ENCODE data around the gene IDH3A. TPM values are rescaled to one million over a fixed set of nuclear protein-coding genes. Genes with fewer than 3 reads are reported as not detected.

IDH3A gene
- total and polyA plus RNA-seq, 9 of the 15 experiments (the other 6 are each of a cell fraction or from before 2014, with no cell fraction given) = 37.4 to 249 (median 107) TPM

- Histone ChIP-seq H4K20me1 (replicated peaks; ENCODE audit: control insufficient read depth, insufficient read depth, low read length) (0 out of 2 replicates have a peak, but pooled peaks cover 3% of the 10 kb centered on the region), H3K4me2 (ENCODE audit: insufficient read depth, low read length) (no peak overlapping the region), H3K36me3 (ENCODE audit: control insufficient read depth, insufficient read depth, low read length) (no peaks in the 10 kb centered on the region), H3K4me1 (replicated peaks in 1 of 2; ENCODE audit: control insufficient read depth in 2 of 2, insufficient read depth in 2 of 2, low read length in 2 of 2) (peaks cover 20% of the 10 kb centered on the region in 2 experiments; a peak in 4 of 5 replicates), H3K79me2 (ENCODE audit: control insufficient read depth, insufficient read depth, low read length) (no peaks in the 10 kb centered on the region), H3K27me3 (ENCODE audit: control insufficient read depth in 2 of 2, insufficient read depth in 2 of 2, low read length in 2 of 2) (peaks cover 0 to 12% of the 10 kb centered on the region in 2 experiments; a peak in 2 of 5 replicates), H2AFZ (ENCODE audit: low read depth, low read length) (no peak overlapping the region), H3K4me3 (no peak overlapping the region), H3K27ac (ENCODE audit: extremely low read depth, low read depth, low read length) (no peak overlapping the region), H3K9ac (ENCODE audit: insufficient read depth in 1 of 2, low read depth in 2 of 2, low read length in 2 of 2) (no peak overlapping the region), H3K9me1 (ENCODE audit: control insufficient read depth, insufficient read depth, low read length) (no peaks in the 10 kb centered on the region), H3K9me3 (replicated peaks; ENCODE audit: control insufficient read depth, insufficient read depth, low read depth, low read length) (no peaks in the 10 kb centered on the region)
- no peak for ATAC-seq
- in situ Hi-C loops (cut with MboI) (no loop called here), intact Hi-C loops (cut with micrococcal nuclease) (no loop called here)
- POLR2A ChIA-PET = interaction anchor here (0.6 to 1.2 kb wide), 3 partner anchors 11 to 188 kb away, joined by 3 read pairs; no protein-coding TSS in a partner anchor
- no peak for DNase-seq (ENCODE audit: extremely low read depth in 1 of 4, low spot score in 3 of 4)
- peak; percentile 85 for TF ChIP-seq TFAP4 (CRISPR knock-in tag; IDR thresholded peaks at IDR 0.05; ENCODE audit: borderline replicate concordance)
- no peak for TF ChIP-seq STAT5A (IDR thresholded peaks at IDR 0.05; ENCODE audit: borderline replicate concordance, low read length)
- no TSS peak for BruUV-seq (replicated peaks)
- 21% methylated on average over 7 of the region's 9 CpGs for WGBS (ENCODE audit: insufficient coverage, low coverage, missing lambda C conversion rate)
- CTCF ChIA-PET (ENCODE audit: low intra/inter-chr PET ratio) = no interaction called here
- peak; percentile 67 for FAIRE-seq
These were observed 60.6 kb downstream of the IDH3A start for GRCh38 chr15:78209646-78210348.

GRCh38 chr15:78210349-78210717, 61.2 kb downstream of the IDH3A start:
- POLR2A ChIA-PET = interaction anchor here (1.2 kb wide), 1 partner anchor 63 kb away, joined by 3 read pairs; no protein-coding TSS in a partner anchor
- H3K9ac ChIP-seq (ENCODE audit: insufficient read depth in 1 of 2, low read depth in 2 of 2, low read length in 2 of 2) = no peak overlapping the region
- 0 out of 2 replicates have a peak overlapping the region, but pooled peaks have one; percentile 17 for H2AFZ ChIP-seq (ENCODE audit: low read depth, low read length)
- H3K27ac ChIP-seq (ENCODE audit: extremely low read depth, low read depth, low read length) = no peak overlapping the region
- no TSS peak for BruUV-seq (replicated peaks)
- DNase-seq (ENCODE audit: extremely low read depth in 1 of 4, low spot score in 3 of 4) (no peak), FAIRE-seq (peak; percentile 56), ATAC-seq (no peak)
- H3K27me3 ChIP-seq (ENCODE audit: control insufficient read depth in 2 of 2, insufficient read depth in 2 of 2, low read length in 2 of 2) = peaks cover 0 to 12% of the 10 kb centered on the region in 2 experiments; a peak in 2 of 5 replicates
- H3K9me1 ChIP-seq (ENCODE audit: control insufficient read depth, insufficient read depth, low read length) = no peaks in the 10 kb centered on the region
- 0 out of 2 replicates have a peak, but pooled peaks cover 3% of the 10 kb centered on the region for H4K20me1 ChIP-seq (replicated peaks; ENCODE audit: control insufficient read depth, insufficient read depth, low read length)
- CTCF ChIA-PET (ENCODE audit: low intra/inter-chr PET ratio) = no interaction called here
- no peaks in the 10 kb centered on the region for H3K79me2 ChIP-seq (ENCODE audit: control insufficient read depth, insufficient read depth, low read length)
- H3K4me1 ChIP-seq (replicated peaks in 1 of 2; ENCODE audit: control insufficient read depth in 2 of 2, insufficient read depth in 2 of 2, low read length in 2 of 2) = peaks cover 20 to 24% of the 10 kb centered on the region in 2 experiments; a peak in 4 of 5 replicates
- in situ Hi-C loops (cut with MboI) (no loop called here), intact Hi-C loops (cut with micrococcal nuclease) (no loop called here)
- no peaks in the 10 kb centered on the region for H3K9me3 ChIP-seq (replicated peaks; ENCODE audit: control insufficient read depth, insufficient read depth, low read depth, low read length)
- no peak overlapping the region for H3K4me3 ChIP-seq
- no peak overlapping the region for H3K4me2 ChIP-seq (ENCODE audit: insufficient read depth, low read length)
- 24% methylated on average over 5 of the region's 5 CpGs for WGBS (ENCODE audit: insufficient coverage, low coverage, missing lambda C conversion rate)
- H3K36me3 ChIP-seq (ENCODE audit: control insufficient read depth, insufficient read depth, low read length) = no peaks in the 10 kb centered on the region
- TF ChIP-seq POLR2B (IDR thresholded peaks at IDR 0.05; ENCODE audit: low read depth, partially characterized antibody) (no peak), SIRT6 (IDR thresholded peaks at IDR 0.05; ENCODE audit: low read depth, low read length) (no peak), RBM17 (IDR thresholded peaks at IDR 0.05; ENCODE audit: borderline replicate concordance, low read depth, low read length) (no peak), ZNF253 (CRISPR knock-in tag; conservative IDR thresholded peaks at IDR 0.05) (no peak), CREB3L1 (IDR thresholded peaks at IDR 0.05; ENCODE audit: borderline replicate concordance, low read depth) (no peak), ZNF449 (CRISPR knock-in tag; IDR thresholded peaks at IDR 0.05) (no peak), HDAC3 (IDR thresholded peaks at IDR 0.05; ENCODE audit: borderline replicate concordance, partially characterized antibody) (no peak), STAT5A (IDR thresholded peaks at IDR 0.05; ENCODE audit: borderline replicate concordance, low read length) (no peak), ZFX (CRISPR knock-in tag; IDR thresholded peaks at IDR 0.05) (no peak)
